ENCODE results near the gene SHB.

- TF ChIP-seq CTCF (IDR thresholded peaks at IDR 0.05) (no peak), EZH2 (IDR thresholded peaks at IDR 0.05) (no peak)
Observed at GRCh38 chr9:37876376-37876775, 192.7 kb downstream of the SHB start.
